Activated CD4-positive, alpha-beta T cell treated with anti-CD3 and anti-CD28 coated beads, Interleukin-2, Interleukin-4, amounts not matched to agents 100 ng/mL and 50 ng/mL, durations not matched to agents 16 hours and 8 hours (primary cell): ENCODE data around the gene SARDH.

Experiments used
- DNase-seq: peaks from one replicate; pipeline ENCODE4 v3.0.0-alpha.2; 2020; ENCODE audit warnings: low spot score

SARDH gene

DNA sequence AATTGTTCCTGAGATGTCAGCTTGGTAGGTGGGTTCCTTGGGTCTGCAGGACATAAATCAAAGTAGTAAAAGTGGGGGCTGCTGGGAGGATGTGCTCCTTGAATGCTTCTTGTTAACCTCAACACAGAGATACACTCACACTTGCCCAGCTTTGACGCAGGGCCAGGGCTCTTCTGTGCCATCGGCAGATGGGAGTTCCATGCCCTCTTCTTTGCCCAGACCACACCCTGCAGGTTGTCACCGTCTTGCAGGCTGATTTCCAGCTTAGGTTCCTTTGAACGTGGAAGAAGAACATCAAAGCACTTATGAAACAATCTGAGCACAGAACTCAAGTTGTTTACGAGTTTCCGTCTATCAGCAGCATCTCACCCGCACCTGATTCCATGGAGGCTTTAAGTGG lies 91.0 kb downstream of the SARDH start:
- no peak for DNase-seq

DNA sequence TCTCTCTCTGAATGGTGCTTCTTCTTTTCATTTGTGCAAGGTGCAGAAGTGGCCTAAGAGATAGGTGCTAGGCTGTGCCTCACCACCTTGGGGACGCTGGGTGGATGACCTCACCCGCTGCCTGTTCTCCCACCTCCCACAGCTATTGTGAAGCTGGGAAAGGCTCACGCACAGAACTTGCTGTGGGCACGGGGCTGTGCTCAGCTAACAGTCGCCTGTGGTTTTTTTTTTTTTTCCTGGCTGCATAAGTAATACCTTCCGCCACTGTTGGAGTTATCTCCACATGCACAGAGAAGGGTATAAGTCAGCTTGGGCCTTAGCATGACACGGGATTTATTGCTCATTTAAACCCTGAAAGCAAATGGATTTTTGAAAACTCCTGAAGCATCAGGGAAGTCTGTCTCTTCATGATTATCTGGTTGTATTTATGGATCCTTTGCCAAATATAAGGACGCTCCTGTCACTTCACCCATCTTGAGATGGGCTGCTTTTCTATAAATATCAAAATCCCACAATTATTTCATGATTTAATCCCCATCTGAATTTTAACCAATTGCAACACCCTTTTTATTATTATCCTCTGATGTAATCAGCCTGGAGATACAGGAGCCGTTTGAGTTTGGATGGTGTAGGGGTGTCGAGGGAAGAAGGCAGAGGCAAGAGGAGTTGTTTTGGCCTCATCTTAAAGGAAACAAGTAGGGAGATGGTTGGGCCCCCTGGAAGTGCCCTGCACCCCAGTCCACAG lies 93.0 kb downstream of the SARDH start:
- DNase-seq = no peak

DNA sequence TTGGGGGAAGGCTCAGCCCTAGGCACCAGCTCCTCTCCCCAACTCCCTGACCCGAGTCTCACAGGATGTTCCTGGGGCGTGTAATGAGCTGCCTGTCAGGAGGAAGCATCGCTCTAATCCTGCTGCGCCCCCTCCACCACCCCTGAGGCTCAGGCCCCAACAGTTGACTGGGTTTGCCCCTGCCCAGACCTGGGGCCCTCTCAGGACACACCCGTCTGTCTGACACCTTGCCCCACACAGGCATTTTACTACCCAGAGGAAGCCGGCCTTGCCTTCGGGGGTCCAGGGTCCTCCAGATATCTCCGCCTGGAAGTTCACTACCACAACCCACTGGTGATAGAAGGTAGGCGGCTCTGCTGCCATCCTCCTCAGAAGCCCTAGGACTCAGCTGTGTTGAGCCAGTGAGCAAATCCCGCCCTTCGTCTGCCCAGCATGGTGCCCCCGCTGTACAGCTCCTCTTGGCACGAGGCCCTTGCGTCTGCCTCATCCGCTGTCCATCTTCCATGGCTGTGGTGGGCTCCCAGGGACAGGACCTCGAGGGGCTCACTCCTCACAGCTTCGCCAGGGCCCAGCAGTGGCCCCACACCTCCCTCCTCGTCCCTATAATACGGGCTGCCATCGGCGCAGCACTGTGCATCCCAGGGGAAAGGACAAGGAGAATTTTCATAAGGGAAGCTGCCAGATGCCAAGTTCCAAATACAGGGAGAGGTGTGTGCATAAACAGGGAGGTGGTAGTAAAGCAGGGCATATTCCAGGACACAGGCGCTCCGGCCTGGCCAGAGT lies 94.0 kb downstream of the SARDH start:
- DNase-seq = no peak

DNA sequence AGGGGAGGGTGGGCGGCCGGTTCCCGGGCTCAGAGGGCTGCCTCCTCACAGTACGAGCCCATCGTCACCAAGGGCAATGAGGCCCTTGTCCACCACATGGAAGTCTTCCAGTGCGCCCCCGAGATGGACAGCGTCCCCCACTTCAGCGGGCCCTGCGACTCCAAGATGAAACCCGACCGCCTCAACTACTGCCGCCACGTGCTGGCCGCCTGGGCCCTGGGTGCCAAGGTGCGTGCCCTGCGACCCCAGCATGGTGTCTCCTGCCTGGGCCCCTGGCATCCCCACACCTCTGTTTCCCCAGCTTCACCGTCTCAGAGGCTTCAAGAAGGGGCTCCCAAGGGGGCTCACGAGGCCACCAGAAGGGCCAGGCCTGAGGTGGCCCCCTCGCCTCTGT lies 94.8 kb downstream of the SARDH start:
- DNase-seq = no peak

DNA sequence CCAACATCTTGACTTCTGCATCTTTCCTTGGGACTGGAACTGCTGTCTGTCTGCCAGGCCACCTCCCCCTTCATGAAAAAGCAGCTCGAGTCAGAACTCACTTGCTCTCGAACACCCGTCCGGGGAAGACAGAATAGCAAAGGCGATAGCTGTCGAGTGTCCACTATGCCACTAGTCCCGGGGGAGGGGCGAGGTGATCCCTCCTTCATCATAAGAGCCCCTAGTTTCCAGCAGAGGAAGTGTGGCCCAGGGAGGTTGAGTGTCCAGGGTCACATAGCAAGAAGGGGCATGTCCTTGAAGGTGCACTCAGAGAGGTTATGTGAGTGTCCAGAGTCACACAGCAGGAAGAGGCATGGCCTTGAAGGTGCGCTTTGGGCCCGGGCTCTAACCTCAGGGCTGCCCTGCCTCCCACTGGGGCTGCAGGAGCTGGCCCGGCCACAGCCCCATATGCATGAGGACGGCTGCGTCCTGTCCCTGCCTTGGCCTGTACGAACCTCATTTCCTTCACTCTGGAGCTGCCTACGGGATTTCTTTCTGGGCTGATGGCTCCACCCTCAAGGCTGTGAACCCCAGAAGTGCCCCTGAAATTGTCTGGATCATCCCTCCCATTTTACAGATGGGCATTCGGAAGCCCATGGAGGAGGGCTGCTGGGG lies 95.3 kb downstream of the SARDH start:
- no peak for DNase-seq

DNA sequence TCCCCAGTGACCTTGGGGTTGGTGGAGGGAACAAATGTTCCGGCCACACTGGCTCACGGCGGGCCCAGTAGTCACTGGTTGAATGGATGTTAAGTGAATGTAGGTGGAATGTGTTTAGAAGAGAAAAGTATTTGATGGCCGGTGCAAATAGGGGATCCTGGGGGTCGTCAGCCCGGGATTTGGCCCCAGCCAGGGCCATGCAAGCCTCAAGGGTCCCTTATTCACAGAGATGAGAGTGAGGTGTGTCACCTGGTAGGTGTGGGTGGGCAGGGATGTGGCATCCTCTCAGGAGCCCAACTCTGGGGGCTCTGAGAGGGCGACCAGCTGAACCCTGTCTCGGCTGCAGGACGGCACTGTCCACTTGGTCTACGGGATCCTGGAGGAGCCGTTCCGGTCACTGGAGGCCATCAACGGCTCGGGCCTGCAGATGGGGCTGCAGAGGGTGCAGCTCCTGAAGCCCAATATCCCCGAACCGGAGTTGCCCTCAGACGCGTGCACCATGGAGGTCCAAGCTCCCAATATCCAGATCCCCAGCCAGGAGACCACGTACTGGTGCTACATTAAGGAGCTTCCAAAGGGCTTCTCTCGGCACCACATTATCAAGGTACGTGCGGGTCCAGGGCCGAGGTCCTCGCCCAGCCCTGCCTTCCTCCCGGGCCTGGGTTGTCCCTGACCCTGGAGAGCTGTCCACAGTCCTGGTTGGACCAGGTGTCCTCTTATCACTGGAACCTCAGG lies 96.1 kb downstream of the SARDH start:
- DNase-seq = no peak

DNA sequence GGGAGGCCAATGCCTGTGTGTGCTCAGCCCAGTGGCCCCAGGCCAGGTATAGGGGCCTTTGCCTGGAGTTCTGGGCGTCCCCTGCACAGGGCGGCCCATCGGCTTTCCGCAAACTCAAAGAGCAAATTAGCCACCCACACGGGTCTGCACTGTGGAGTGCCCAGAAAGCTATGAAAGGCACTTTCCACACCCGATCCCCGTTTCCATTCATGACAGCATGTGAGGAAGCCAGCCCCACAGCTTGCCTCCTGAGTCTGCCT lies 96.8 kb downstream of the SARDH start:
- no peak for DNase-seq

DNA sequence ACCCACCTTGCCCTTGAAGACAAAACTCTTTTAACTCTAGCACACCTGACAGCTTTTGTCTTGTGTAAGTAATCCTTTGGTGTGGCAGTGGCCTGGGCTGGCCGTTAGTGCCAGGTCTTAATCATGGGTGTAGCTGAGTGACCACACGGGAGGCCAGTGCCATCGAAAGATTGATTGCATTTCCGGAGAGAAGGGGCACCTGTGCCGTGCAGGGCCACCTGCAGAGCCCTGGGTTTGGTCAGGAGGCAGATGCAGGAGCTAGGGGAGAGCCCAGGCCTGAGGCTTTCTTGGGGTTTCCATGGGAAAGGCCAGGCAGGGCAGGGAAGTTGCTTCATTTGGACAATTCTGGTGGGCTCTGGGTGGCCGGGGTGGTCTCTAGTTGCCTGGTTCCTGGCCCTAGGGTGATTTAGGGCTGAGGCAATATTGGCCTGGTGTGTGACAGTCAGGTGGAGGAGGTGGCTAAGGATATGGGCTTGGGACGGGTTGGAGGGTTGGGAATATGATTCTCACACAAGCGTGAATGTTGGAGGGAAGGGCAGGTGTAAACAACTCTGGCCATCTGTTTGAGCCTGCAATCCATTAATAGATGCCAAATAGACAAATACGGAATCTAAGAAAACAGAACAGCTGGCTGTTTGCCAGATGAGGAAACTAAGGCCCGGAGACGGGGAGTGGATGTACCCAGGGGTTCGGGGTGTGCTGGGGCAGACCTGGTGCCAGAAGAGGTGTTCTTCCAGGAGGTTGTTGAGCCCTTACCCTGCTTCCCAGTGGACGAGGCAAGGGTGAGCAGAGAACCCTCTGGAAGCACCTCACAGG lies 97.4 kb downstream of the SARDH start:
- DNase-seq = no peak

DNA sequence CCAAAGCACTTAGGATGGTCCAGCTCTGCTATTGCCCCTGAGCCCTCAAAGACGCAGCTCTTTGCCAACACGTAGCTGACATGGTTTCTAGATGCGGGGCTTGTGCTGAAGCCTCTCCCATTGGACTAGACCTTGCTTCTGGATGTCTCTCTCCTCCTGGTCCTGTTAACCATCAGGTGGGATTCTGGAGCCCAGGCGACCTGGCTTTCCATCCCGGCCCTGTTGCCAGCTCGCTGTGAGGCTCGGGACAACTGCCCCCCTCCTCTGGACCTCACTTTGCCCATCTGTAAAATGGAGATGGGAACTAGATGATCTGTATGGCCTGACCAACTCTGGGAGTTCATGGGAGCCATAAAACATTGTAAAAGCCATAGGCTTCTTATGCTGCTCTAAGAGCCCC lies 98.0 kb downstream of the SARDH start:
- DNase-seq = no peak

DNA sequence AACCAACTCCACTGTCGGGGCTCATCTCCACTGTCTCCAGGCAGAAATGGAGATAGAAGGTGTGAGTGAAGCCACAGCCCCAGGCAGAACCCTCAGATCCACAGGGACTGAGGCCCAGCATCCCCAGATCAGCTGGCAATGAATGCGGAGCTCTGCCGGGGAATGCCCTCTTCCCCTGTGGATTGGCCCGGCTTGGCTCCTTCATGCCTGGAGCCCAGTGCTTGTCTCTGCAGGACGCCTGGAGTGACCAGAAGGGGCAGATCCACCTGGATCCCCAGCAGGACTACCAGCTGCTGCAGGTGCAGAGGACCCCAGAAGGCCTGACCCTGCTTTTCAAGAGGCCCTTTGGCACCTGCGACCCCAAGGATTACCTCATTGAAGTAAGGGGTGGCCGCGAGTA lies 98.5 kb downstream of the SARDH start:
- DNase-seq = no peak

DNA sequence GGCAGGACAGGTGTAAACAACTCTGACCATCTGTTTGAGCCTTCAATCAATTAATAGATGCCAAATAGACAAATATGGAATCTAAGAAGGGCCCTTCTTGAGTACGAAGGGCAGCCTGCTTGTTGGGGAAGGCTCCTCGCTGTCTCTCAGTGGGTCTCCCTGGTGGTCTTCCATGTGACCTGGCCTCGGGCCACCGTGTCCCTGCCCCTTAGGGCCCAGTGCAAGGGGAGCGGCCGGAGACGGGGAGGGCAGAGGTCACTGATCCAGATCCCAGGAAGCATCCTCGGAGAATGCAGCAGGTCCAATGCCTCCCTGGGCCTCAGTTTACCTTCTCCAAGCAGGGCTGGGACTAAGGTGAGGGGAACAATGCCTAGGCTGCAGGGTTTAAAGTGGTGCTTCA lies 99.4 kb downstream of the SARDH start:
- no peak for DNase-seq

DNA sequence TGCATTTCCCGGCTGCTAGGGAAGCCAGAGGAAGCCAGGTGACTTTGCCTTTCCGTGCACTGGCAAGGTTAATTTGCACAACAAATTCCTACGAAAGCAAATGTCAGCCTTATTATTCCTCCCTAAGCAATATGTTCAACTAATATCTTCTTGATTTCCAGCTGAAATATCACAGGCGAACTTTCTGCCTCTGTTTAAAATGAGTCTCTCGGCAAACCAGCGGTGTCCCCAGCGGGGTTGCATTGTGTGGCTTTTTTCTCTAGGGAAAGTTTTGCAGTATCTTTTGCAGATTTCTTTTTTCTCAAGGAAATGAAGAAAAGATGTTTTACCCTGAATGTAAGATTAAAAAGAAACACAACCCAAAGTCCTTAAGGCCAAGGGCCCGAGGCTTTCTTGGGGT lies 100.1 kb downstream of the SARDH start:
- DNase-seq = no peak

DNA sequence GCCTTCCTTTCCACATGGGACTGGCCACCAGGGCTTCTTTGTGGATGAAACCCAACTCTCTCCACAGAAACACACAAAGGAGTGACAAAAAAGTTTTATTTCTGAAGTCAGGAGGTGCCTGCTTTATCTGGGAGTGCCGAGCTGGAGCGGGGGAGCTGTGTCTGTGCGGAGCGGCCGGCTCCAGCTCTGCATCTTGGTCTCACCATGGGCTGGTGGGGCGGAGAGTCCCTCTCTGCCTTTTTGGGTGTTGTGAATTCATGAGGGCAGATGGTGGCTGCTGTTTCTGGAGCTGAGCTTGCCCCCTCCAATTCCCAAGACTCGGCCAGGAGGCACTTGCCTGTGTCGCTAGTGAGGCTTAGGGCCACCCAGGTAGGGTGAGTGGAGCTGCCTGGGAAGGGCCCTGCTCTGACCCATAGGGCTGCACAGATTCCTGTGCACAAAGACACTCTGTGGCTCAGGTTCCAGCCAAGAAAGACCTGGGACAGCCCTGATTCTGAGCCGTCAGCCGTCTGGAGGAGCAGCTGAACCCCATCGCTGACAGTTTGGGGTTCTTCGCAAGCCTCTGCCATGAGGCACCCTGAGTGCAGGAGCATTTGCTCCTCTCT lies 100.6 kb downstream of the SARDH start:
- no peak for DNase-seq

DNA sequence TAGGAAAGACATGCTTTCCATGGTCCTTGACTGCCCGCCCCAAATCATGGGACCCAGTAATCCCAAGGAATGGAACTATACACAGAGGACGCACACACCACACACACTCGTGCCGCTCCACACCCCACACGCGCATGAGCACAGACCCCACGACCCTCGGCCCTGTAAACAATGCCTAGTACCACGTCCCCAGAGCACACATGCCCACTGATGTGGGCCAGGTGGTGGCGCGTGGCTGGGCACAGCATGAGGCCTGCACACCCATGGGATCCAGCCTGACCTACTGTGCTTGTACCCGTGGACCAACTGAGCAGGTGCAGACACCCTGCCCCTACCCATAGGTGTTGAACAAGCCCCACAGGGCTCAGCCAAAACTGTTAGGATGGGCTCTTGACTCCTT lies 101.2 kb downstream of the SARDH start:
- DNase-seq = no peak

DNA sequence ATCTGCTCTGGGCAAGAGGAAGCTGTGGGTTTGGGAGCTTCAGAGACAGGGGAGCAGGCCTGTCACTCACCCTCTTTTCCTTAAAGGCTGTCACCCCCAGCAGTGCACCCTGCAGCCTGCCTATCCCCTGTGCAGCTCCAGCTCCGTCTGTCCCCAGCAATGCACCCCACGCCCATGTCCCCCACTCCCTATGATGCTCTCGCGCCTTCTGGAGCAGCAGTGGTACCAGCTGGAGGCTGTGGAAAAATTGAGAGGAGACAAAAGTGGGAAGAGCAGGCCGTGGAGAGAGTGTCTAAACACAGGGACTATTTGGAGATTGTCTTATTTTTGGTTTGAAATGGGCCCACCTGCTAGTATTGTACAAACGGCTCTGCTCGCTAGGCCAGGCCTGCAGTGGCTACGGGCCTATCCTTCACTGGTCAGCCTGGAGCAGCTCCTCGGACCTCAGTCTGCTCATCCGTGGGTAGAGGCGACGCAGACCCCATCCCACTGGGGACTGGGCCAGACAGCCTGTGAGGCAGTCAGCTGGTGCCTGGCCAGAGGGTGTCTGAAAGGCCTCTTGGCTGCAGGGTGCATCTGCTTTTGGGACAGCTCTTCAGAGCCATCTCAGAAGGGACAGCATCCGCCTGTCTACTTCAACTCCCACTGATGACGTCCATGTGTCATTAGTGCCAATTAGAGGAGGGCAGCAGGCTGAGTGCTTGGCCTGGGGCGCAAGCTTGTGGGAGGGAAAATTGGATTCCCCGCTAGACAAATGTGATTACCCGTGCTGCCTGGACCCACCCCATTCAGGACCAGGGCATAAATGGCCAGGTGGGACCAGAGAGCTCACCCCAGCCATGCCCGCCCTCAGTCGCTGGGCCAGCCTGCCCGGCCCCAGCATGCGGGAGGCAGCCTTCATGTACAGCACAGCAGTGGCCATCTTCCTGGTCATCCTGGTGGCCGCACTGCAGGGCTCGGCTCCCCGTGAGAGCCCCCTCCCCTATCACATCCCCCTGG lies 102.3 kb downstream of the SARDH start, which contains the start of gene DBH:
TSS of gene DBH (plus strand) at position 831 of the 999 bp plus-strand sequence. CDS start at position 840, 9 bp downstream.
- no peak for DNase-seq

DNA sequence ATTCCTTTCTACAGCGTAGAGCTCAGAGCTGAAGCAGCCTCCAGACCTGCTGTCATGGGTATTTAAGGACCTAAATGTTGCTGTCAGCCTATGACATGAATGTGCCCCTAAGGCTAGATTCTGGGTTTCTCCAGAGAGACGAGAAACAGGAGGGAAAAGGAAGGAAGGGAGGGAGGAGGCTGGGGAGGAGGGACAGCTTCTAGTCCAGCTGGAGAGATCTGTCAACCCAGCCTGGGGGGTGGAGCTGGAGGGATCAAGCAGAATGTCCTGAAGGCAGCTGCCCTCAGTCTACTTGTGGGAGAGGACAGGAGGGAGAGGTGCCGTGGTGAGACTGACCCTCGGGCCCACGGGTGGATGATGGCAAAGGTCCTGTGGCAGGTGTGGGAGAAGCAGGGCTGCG lies 103.1 kb downstream of the SARDH start:
- no peak for DNase-seq

DNA sequence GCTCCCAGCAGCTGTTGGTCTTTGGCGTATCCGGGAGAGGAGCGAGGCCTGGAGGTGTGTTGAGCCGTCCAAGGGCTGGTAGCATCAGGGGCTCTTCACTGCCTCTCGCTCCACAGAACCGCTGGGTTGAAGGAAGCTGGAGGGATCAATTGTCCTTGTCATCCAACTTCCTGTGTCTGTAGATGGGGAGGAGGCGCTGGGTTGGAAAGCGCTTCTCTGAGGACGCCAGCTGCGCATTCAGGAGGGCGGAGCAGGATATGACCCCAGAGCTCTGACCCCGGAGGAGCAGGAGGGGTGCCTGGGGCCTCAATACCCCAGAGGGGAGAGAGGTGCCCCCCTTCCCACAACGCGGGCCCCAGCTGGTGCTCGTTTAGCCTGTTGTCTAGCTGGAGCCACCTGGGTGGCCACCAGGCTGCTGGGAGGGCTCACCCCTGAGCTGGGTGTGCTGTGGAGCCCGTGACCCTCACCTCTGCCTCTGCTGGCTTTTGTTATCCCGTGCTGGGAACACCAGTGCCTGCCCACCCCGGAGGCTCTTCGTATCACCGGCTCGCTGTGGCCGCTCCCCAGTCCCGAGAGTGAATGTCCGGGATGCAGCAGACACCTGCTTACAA lies 104.0 kb downstream of the SARDH start:
- DNase-seq = no peak

DNA sequence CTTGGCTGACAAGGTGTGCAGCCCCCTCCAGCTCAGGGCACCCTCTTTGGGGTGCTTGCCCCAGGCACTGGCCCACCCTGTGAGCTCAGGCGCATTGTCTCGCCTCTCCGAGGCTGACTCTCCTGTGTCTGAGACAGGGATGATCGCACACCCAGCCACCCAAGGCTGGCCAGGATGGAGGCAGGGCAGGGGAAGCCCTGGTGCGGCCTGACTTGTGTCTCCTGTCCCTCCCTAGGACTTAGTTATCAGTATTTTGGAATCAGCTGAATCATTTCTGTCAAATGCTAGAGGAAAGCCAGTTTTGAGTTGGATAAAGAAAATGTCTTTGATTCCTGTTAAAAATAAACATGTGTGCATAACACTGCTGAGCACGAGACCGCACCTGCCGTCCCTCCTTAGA lies 104.5 kb downstream of the SARDH start:
- no peak for DNase-seq

DNA sequence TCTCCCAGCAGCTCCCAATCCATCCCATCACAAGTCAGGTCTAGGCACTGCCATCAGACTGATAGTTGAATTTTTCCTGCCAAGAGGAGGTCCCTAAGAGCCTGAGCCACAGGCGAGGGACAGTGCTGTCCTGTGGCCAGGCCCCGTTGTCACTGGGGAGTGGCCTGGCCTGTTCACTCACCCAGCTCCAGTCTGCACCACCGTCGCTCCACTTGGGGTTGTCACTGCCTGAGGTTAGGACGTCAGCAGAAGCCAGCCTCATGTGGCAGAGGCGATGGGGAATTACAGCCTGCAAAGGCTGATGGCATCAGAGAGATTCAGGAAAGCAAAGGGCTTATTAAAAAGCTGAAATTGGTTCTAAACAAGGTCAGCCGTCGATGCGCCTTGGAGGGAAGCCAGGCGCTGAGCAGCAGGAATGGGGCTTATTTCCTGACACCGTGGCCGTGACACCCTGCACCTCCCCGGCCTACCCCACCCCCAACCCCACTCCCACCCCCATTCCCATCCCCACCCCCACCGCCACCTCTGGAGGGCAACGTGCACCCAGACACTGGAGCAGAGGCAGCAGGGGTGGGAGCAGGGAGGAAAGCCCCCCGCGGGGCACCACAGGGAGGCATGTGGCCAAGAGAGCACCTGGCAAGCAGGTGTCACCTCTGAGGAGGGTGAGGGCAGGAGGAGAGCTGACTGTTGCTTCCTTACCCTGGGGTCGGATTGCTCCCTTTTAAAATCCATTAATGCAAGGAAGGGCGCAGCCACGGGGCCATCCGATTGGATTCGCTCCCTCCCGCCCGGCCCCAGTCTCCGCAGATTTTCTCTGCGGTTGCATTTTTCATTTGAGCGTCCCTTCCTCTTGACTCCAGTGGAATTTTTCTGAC lies 105.1 kb downstream of the SARDH start:
- no peak for DNase-seq
